HG02884 (cell line): ENCODE measurements around the gene NTM.

Experiments used
- ATAC-seq: cut with Tn5 transposase; IDR thresholded peaks from one replicate; pipeline ENCODE4 v1.9.1; 2021; ENCODE audit warnings: mild to moderate bottlenecking, moderate library complexity; ENCODE audit not compliant: unreplicated experiment

NTM gene

DNA sequence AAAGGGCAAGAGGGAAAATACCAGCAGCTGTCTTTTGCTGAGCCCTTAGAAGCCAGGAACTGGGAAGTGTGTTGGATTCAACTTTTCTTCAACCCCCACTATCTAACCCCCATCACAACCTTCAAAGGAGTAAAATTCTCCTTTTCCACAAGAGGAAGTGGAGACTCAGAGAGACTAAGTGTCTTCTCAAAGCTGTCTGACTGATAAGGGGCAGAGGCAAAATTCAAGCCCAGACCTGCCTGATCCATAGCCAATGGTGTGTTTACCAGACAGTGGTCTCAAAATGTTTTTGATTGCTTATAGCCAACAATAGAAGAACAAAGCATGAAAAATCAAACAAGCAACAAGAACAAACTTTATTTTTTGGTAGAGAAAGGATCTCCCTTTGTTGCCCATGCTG is 707.0 kb downstream of the NTM start:
- no peak for ATAC-seq

DNA sequence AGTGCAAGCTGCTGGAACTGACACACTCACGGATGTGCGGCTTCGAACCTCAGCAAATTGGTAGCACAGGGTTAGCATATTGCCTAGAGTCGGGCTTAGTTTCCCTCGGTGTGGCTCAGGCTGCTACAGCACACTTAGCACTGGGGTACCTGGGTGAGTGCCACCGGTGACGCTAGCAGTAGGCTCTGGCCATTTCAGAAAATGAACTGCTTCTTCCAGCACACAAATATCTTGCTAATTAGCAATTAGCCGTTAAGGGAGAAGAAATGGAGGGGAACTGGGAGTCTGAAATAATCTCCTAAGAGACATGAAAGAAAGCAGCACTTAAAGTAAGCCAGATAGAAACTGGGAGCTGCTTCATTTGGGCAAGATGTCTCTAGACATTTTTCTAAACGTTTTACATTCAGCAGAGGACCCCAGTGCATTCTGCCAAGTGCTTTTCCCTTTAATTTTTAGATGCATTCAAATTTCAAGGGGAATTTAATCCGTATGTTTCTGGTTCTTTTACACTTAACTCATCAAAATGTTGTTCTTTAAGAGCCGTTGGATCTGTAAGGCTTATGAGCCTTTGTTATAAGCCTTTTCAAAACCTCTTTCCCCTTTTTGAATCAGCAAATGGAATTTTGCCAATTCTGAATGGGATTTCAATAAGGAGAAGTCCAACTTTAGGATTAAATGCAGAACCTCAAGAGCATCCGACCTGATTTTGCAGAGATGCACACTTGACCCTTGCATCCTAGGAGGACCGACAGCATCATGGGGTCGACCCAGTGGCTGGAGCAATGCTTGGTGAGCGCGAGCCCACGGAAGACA is 708.1 kb downstream of the NTM start:
- no peak for ATAC-seq

DNA sequence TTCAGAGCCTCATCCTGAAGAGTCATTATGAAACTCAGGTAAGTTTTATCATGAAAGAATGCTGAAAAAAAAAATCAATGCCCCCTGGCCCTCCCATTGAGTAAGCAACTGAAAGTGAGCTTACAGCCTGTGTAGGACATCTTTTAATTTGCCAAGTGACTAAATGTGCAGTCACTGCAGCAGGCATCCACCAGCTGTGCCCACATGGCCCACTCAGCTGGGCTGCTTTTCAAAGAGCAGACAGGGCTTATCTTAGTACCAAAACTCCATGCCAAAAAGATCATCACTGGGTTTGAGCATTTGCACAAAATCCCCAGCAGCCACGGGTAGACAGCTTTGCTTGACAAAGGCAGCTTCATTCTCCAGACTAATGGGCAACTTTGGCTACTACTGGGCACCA is 709.7 kb downstream of the NTM start:
- no peak for ATAC-seq

DNA sequence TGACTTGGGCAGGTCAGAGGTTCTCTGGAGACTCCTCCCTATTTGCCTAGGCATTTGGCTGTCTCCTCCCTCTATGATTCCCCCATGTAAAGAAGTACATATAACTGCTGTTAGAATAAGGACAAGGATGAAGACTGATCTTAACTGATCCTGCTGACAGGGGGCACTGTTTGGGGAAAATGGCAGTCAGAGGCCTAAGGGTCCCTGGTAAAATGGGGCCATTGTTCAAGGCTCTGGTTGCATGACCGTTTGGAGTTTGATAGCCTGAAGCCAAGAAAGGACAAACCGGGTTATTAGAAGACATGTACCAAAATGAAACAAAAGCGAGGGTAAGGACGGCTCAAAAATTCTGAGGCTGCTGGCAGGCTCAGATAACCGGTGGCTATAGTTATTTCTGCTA is 712.2 kb downstream of the NTM start:
- ATAC-seq, result no peak

DNA sequence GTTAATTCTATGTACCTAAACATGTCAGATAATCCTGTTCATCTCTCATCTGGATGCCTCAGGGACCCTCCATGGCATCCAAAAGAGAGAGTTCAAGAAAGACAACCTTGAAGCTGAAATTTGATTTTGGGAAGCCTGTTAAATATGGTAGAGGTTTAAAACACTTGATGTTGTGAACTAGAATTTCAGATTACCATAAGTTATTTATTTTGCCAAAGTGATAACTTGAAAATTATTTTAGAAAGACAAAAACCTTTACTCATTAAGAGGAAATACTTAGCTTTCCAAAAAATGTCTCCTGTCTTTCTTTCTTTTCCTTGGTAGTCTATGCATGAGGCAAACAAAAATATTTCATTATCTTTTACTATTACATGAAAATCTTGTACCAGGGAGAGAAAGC is 714.0 kb downstream of the NTM start:
- ATAC-seq, result no peak

DNA sequence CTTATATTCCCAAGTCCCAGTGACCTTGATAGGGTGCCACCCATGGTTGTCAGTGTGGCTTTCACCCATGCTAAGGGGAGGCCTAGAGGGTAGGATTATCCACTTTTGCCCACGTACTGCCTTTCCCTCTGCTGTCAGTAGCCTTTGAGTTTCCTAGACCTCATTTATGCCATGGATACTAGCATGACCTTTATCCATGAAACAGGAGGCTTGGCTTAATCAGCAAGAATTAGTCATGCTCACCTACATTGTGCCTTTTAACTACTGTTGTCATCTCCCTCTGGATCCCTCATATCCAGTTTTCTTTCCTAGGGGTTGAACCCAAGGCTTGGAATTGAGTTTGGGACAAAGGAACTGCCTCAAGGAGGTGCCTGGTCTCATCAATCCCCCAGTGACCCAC is 716.7 kb downstream of the NTM start:
- no peak for ATAC-seq

DNA sequence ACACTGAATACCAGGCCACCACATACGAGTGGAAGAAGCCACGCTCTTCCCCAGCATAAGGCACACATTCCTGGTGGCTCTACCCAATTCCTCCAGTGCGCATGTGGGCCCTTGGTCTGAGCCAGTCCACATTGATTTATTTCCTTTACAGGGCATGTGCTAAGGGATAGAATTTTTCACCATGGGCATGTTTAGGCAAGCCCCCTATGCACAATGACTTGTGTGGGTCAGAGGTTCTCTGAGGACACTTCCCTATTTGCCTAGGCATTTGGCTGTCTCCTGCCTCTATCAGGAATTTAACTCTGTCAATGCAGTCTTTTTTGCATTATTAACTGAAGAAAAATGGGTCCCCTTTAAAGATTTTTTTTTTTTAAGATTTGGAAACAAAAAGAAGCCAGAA is 718.1 kb downstream of the NTM start:
- ATAC-seq, result no peak

DNA sequence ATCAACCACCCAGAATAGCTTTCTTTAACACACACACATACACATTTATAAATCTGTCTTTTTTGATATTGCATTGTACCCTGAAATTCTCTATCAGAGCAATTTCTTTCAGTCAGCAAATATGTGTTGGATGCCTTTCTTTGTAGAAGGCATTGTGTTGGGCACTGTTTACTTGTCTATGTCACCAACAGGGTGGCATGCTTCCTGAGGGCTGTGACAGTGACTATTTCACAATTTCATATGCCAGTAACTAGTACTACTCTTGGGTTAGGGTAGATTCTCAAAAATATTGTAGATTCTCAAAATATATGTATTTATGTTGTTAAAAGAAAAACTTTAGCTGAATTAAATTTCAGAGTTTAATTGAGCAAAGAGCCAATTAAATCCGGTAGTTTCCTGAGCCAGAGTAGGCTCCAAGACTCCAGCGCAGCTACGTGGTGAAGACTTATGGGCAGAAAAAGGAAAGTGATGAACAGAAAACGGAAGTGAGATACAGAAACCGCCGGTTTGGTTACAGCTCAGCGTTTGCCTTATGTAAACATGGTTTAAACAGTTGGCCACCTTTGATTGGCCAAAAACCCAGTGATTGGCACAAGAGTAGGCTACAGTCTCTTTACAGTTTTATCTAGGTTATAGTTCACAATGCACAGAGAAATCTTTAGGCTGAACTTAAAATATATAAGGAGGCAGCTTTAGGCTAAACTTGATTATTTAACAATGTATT is 723.3 kb downstream of the NTM start:
- no peak for ATAC-seq

DNA sequence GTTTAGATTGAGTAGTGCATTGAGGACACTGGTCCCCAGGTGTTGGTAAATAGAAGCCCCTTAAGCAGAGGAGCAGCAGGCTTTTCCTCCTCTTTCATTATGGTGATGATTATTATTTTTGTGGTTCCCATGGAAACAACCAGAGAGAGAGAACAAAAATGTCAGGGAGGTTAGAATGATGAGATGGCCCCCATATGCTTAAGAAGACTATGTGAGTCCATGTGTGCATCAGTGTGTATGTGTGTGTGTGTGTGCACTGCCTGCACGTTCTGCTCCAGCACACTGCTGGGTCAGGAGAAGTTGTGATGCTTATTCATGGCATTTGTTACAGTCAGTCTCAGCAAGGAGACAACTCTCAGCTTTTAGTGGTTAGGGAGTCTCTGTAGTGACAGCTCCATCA is 724.2 kb downstream of the NTM start:
- ATAC-seq, result no peak

DNA sequence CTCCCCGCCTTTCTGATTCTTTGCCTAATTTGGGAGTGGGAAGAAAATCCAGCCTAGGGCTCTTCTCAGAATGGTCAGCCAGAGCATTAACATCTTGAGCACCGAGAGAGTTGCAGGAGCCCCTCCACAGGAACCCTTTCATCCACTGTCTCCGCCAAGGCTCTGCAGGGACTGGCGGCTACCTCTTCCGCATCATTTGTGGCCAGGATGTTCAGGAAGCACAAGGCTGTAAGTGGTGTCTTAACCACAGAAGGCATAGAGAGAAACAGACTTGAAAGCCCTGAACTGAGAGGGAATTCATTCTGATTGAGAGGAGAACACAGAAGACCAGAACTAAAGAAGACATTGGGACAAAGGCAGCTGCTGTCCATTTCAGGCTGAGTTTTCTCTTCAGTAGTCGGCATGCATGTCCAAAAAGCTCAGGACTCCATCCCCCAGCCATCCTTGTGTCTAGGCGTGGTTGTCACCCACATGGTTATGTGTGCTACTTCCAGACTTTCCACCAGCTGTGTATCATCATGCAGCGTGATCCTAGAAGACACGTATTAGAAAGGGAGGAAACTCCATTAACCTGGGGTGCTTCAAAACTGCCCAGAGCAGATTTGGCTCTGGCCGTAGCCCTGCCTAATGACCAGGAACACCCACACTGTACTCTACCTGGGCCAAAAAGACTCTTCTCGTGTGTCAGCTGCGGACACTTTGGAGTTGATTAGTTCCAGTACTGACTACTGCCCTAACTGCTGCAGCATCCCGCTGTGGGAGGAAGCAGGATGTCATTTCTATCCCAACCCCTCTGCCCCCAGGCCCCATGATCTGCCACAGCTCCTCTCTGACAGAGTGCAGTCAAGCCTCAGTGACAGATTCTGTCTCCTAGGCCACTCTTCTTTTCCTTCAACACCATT is 725.1 kb downstream of the NTM start:
- no peak for ATAC-seq

DNA sequence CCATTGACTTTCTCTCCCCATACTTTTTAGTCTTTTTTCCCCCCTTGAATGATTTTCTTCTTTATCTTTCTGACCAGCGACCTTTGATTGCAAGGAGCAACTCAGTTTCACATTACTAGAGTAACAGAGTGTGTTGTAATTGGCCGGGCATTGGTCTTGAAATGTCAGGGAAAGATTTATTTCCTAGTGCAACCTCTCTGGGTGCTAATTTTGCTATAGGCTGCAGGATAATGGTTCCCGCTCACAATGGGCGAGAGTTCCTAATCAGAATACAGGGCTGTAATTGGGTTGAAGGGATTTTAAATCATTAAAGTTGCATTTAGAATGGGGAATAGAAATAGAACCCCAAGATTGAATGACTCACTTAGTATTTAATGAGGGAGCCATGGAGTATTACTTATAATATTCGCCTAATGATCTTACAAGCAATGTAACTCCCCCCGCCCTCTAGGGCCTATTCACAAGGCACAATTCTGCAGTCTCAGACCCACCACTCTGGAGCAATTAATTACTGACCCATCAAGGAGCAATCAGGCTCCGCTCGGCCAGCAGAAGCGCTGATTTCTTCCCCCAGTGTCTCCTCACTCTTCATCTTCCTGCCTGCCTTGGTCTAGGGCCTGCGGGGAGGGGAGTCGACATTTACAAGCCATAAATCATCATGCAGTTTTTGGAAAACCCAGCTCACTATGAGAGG is 725.9 kb downstream of the NTM start:
- ATAC-seq, result no peak

DNA sequence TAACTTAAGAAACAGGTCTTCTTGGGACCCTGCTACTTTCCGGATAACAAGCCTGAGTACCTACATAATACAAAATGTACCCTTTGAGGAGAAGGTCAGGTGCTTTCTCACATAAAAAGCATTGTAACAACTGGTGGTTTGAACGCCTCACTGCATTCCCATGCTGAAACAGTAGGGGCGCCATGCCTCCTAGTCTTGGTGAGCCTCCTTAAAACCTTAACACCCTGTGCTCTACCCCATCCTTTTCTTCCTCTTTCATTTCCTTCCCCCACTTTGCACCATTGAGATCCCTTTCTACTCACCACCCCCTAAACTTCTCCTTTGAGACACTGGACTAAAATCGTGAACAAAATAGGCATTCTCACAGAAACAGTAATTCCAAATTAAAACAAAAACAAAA is 729.3 kb downstream of the NTM start:
- no peak for ATAC-seq

DNA sequence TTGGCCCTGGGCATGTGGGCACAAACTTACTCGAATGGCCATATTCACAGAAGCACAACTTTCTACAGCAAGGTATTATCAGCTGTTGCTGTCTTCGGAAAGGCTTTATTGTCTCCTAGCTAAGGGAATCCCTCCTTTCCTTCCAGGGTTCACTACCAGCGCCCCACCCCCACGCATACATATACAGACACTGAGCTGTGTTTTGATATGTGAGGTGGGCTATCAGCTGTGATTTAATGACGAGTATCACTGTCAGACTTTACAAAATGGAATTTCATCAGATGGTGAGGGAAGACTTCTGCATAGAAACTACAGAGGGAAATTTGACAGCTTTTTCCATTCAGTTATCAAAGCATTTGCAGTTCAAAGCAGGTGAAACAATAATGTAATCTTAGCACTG is 730.2 kb downstream of the NTM start:
- ATAC-seq, result no peak

DNA sequence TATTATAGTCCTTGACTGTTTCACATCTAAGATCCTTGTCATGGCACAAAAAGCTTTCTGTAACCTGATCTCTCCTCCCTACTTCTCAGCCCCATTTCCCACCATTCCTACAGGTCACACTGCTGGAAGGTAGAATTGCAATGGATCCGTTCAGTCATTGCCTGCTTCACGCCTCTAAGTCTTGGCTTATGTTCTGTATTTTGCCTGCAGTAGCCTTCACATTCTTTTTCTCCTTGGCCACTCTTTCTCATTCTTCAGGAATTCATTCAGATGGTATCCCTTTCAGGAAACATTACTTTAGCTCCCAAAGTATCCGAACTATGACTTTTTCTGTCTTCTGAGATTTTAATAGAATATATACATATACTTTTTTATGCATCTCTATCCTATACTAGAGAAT is 731.5 kb downstream of the NTM start:
- no peak for ATAC-seq

DNA sequence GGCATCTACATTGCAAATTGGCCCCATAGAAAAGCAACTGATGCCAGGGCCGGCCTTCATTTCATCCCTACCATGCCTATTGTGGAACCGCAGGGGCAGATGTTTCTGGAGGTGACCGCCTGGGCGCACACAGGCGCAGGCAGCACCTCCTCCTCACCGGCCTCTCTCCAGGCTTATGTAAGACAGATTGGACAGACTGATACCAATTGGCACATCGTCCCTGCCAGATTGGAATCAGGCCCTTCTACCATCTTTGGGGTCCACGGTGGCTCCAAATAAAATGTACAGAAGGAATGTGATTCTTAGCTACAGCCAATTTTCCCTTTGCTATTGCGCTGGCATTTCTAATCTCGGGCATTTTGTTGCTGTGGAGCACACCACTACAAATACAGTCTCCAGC is 732.6 kb downstream of the NTM start:
- ATAC-seq, result no peak

DNA sequence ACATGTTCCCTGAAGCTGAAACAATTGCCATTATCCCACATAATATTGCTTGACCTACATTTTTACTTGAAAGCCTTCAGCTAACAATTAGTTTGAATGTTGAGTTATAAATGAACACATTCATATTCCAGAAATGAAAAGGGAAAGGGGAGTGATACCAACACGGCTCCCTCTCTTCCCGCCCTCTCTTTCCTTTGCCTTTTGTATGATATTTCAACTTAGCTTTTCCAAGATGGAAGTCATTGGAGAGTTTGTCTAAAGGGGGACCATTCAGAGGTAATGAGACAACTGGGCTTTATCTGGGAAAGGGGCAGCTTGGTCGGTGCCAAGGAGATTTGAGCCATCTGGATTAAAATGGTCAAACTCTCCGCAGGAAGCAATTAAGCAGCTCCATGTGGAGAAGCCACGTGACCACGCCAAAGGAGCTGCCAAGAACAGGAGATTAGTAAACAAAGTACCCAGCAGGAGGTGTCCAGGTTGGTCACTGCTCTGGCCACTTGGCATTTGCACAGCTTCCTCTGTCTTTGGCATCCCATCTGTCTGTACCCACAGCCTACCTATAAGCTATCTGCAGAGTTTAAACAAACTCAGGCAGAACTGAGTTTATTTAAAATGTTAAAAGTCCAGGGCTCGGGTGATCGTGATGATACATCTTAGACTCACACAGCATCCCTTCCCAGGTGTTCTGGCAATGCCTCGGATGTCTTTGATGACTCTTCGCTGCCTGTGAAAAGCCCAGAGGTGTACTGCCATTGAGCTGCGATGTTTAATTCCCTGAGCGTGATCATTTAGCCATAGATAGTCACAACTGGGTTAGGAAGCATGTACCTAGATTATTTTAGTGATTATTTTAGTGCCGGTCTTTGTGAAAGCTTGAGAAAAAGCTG is 735.9 kb downstream of the NTM start:
- no peak for ATAC-seq

DNA sequence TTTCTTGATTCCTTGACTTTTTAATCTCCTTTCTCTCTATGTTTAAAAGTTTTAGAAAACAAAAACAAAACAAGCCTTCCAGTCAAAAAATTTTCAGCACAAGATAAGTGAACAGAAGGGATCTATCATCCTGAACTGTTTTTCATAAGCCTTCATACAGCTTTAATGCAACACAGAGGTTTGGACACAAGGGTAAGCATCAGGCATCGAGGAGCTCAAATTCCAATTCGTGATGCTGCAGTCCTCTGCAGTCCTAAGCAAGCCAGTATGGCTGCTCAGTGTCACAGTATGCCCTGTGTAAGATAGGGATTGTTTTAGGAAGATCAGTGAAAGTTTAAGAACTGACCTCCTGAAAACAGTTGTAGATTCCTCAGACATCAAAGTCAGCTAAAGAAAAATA is 740.9 kb downstream of the NTM start:
- ATAC-seq, result no peak

DNA sequence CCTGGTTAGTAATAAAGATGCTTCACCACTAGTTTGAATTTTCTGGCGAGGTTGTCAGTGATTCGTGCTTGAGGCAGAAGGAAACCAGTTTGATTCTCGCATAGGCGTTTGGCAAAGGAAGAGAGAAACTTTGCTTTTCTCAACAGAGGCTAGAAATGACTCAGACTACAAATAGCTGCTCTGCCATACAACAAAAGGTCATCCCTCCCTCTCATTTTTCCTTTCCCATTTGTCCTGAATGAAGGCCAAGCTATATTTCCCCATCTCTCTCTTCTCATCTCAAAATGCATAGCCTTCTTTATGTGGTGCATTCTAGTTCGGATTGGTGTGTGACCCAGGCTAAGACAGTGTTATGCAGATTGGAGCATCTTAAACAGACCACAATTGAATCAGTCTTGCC is 741.4 kb downstream of the NTM start:
- ATAC-seq, result no peak

DNA sequence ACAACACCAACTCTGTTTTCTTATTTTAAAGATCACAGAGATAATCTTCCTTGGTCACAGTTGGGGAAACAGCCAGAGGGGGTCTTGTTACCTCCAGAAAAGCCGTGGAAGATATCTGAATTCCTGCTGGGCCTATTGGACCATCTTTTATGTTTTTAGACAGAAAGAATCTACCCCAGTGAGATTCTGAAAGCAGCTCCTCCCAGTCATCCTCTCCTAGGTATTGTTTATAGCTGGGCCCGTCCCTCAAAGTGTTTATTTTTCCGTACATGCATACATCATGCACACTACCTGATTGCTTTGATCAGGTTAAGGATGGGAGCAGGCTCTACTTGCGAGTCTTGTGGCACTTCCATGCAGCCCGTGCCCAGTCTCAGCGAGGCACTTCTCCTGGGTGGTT is 742.4 kb downstream of the NTM start:
- no peak for ATAC-seq

DNA sequence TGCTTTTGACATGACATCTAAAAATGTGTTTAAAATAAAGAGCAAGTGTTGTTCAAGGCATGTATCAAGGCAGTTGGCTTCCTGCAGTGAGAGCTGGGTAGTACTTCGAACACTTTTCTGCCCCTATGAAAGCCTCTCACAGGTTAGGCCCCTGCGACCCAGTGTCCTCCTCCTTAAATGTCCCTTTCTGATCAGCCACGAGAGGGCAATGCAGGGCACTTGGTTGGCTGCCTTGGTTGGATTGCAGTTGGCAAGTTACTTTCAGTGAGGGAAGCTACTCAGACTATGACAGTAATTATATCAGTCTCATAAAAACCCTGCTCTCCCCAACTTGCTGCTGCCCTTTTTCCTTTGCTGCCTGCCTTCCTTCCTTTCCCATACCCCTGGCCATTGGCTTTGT is 743.8 kb downstream of the NTM start:
- ATAC-seq, result no peak
